ENCODE data around the gene MAPRE2.

DNA sequence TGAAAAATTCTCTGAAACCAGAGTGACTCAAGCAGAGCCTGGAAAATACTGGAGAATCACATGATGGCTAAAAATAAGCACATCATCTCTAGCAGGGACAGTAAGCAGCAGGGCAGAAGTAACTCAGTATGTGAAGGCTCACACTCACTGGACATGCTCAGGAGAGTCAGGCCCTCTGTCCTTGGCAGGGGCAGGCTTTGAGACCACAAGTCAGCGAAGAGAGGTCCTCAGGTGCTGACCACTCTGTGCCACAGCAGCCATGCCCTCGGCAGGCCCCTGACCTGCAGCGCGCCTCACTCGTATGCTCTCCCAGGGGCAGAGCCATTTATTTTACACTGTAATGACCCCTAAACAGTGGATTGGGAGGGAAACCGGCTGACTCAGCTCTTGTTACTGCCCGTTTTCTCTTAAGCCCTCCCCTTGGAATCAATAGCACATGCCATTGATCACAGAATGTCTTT lies 76.8 kb downstream of the MAPRE2 start:
- TF ChIP-seq, protein P1, sequence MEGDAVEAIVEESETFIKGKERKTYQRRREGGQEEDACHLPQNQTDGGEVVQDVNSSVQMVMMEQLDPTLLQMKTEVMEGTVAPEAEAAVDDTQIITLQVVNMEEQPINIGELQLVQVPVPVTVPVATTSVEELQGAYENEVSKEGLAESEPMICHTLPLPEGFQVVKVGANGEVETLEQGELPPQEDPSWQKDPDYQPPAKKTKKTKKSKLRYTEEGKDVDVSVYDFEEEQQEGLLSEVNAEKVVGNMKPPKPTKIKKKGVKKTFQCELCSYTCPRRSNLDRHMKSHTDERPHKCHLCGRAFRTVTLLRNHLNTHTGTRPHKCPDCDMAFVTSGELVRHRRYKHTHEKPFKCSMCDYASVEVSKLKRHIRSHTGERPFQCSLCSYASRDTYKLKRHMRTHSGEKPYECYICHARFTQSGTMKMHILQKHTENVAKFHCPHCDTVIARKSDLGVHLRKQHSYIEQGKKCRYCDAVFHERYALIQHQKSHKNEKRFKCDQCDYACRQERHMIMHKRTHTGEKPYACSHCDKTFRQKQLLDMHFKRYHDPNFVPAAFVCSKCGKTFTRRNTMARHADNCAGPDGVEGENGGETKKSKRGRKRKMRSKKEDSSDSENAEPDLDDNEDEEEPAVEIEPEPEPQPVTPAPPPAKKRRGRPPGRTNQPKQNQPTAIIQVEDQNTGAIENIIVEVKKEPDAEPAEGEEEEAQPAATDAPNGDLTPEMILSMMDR (conservative IDR thresholded peaks at IDR 0.05 in 1 of 2, IDR thresholded peaks at IDR 0.05 in 1 of 2; ENCODE audit: low read depth in 1 of 2, low read length in 2 of 2) = no peak
- no peak for TF ChIP-seq EZH2 (IDR thresholded peaks at IDR 0.05; ENCODE audit: low read length, missing control alignments)
